Measurements from ENCODE around the gene MARVELD3.

- no peak for TF ChIP-seq CTCF (IDR thresholded peaks at IDR 0.05; ENCODE audit: poor library complexity)
- TF ChIP-seq EZH2 (IDR thresholded peaks at IDR 0.05; ENCODE audit: borderline replicate concordance), result no peak
- TF ChIP-seq EZH2phosphoT487 (IDR thresholded peaks at IDR 0.05; ENCODE audit: low read depth, severe bottlenecking, unreplicated experiment), result no peak
Measured at GRCh38 chr16:71627731-71628181, 1.8 kb downstream of the MARVELD3 start.
